Mesothelial cell of epicardium (in vitro differentiated cells): Measurements from ENCODE around the gene AGFG1. TPM values are rescaled to one million over a fixed set of nuclear protein-coding genes. Genes with fewer than 3 reads are reported as not detected.

Experiments used
- DNase-seq, 2 experiments: peaks; one replicate each; pipeline ENCODE4 v3.0.0; 2021; ENCODE audit warnings: low spot score in 2 of 2; ENCODE audit not compliant: unreplicated experiment in 2 of 2
- H3K27ac Mint-ChIP-seq: 2 replicates; pipeline ENCODE4 v1.8.0; 2021; ENCODE audit warnings: mixed read lengths
- H3K27me3 Mint-ChIP-seq: 2 replicates; pipeline ENCODE4 v1.8.0; 2021; ENCODE audit warnings: low read depth, mixed read lengths
- H3K36me3 Mint-ChIP-seq: 2 replicates; pipeline ENCODE4 v1.8.0; 2021; ENCODE audit warnings: mixed read lengths
- H3K4me1 Mint-ChIP-seq: 2 replicates; pipeline ENCODE4 v1.8.0; 2021; ENCODE audit warnings: mixed read lengths
- H3K4me3 Mint-ChIP-seq: 2 replicates; pipeline ENCODE4 v1.8.0; 2021; ENCODE audit warnings: mild to moderate bottlenecking, moderate library complexity, mixed read lengths
- H3K9me3 Mint-ChIP-seq: 2 replicates; pipeline ENCODE4 v1.8.0; 2021; ENCODE audit warnings: mixed read lengths
- CTCF ChIP-seq: fragments of 200-600 bp; sonication (generic); IDR thresholded peaks from one replicate; pipeline ENCODE4 v1.5.0; 2021; ENCODE audit warnings: antibody characterized with exemption; ENCODE audit not compliant: unreplicated experiment
- total RNA-seq: library from RNA; stranded (reverse); gene quantifications from 3 replicates; pipeline ENCODE4 v1.2.1, GENCODE V29; 2021

The AGFG1 gene
- total RNA-seq, 1 donor from 2014 or later, result 59.3 TPM

- Mint-ChIP-seq H3K4me1 (no peaks in the 10 kb centered on the region), H3K36me3 (peaks cover 72% of the 10 kb centered on the region), H3K9me3 (peaks cover 31% of the 10 kb centered on the region), H3K27ac (no peak overlapping the region), H3K4me3 (no peak overlapping the region), H3K27me3 (no peaks in the 10 kb centered on the region)
- DNase-seq, result no peak
- no peak for TF ChIP-seq CTCF
These were observed 74.0 kb downstream of the AGFG1 start for GRCh38 chr2:227545990-227546389.

GRCh38 chr2:227551836-227552235 is 79.9 kb downstream of the AGFG1 start:
- H3K9me3 Mint-ChIP-seq, result no peaks in the 10 kb centered on the region
- no peak for TF ChIP-seq CTCF
- H3K27me3 Mint-ChIP-seq, result no peaks in the 10 kb centered on the region
- no peak overlapping the region for H3K27ac Mint-ChIP-seq
- no peak overlapping the region for H3K4me3 Mint-ChIP-seq
- no peaks in the 10 kb centered on the region for H3K4me1 Mint-ChIP-seq
- peaks cover 31% of the 10 kb centered on the region for H3K36me3 Mint-ChIP-seq
- no peak for DNase-seq

GRCh38 chr2:227562581-227562980 is 90.6 kb downstream of the AGFG1 start:
- H3K27ac Mint-ChIP-seq, result no peak overlapping the region
- H3K9me3 Mint-ChIP-seq, result no peaks in the 10 kb centered on the region
- TF ChIP-seq CTCF, result no peak
- peaks cover 3% of the 10 kb centered on the region for H3K36me3 Mint-ChIP-seq
- no peaks in the 10 kb centered on the region for H3K4me1 Mint-ChIP-seq
- H3K27me3 Mint-ChIP-seq, result no peaks in the 10 kb centered on the region
- H3K4me3 Mint-ChIP-seq, result no peak overlapping the region
- DNase-seq, result no peak

- Mint-ChIP-seq H3K9me3 (no peaks in the 10 kb centered on the region), H3K27ac (no peak overlapping the region), H3K4me1 (no peaks in the 10 kb centered on the region), H3K4me3 (no peak overlapping the region), H3K27me3 (no peaks in the 10 kb centered on the region), H3K36me3 (peaks cover 3% of the 10 kb centered on the region)
- no peak for TF ChIP-seq CTCF
- DNase-seq, result no peak
These were observed 93.1 kb downstream of the AGFG1 start for GRCh38 chr2:227565080-227565479.

GRCh38 chr2:227566012-227566411 is 94.1 kb downstream of the AGFG1 start:
- Mint-ChIP-seq H3K36me3 (peaks cover 3% of the 10 kb centered on the region), H3K4me1 (peaks cover 7% of the 10 kb centered on the region), H3K4me3 (no peak overlapping the region), H3K27ac (no peak overlapping the region), H3K9me3 (no peaks in the 10 kb centered on the region), H3K27me3 (no peaks in the 10 kb centered on the region)
- no peak for TF ChIP-seq CTCF
- no peak for DNase-seq

- Mint-ChIP-seq H3K4me1 (peaks cover 7% of the 10 kb centered on the region), H3K4me3 (no peak overlapping the region), H3K27ac (no peak overlapping the region), H3K27me3 (no peaks in the 10 kb centered on the region), H3K9me3 (peaks cover 3% of the 10 kb centered on the region), H3K36me3 (no peaks in the 10 kb centered on the region)
- TF ChIP-seq CTCF, result no peak
- no peak for DNase-seq
These were observed 96.9 kb downstream of the AGFG1 start for GRCh38 chr2:227568852-227569169.
